Thymus (tissue), 11 donors: ENCODE data around the gene RRAS. TPM values are rescaled to one million over a fixed set of nuclear protein-coding genes. Genes with fewer than 3 reads are reported as not detected.
A peak's percentile ranks its signal among the peaks of the same experiment; 100 is the strongest.
"Not testable (repeated sequence)": the region's sequence is repeated elsewhere in the genome, so short reads cannot be mapped to it uniquely, and the experiment has no call there.

Source experiments
- DNase-seq, 9 donors: peaks; one replicate each; pipeline ENCODE4 v3.0.0-alpha.2; 2013; ENCODE audit warnings: low spot score in 9 of 9, low read depth in 6 of 9, missing footprints in 1 of 9
- H3K27ac ChIP-seq, 2 donors: one replicate each; pipeline ENCODE4 v1.5.1; 2013; ENCODE audit warnings: control low read depth in 1 of 2, low read depth in 1 of 2, low read length in 1 of 2, mild to moderate bottlenecking in 1 of 2, moderate library complexity in 1 of 2
- H3K27me3 ChIP-seq, 2 donors: one replicate each; pipeline ENCODE4 v1.5.1; 2013; ENCODE audit warnings: low read length in 1 of 2; ENCODE audit not compliant: control insufficient read depth in 2 of 2, insufficient read depth in 1 of 2
- H3K36me3 ChIP-seq, 2 donors: one replicate each; pipeline ENCODE4 v1.5.1; 2013; ENCODE audit warnings: low read length in 1 of 2, mild to moderate bottlenecking in 1 of 2, moderate library complexity in 1 of 2; ENCODE audit not compliant: control insufficient read depth in 2 of 2, insufficient read depth in 2 of 2
- H3K4me1 ChIP-seq, 2 donors: one replicate each; pipeline ENCODE4 v1.5.1; 2013; ENCODE audit warnings: low read length in 2 of 2; ENCODE audit not compliant: control insufficient read depth in 2 of 2, insufficient read depth in 2 of 2
- H3K4me3 ChIP-seq, 2 donors: one replicate each; pipeline ENCODE4 v1.5.1; 2013; ENCODE audit warnings: low read length in 2 of 2, control low read depth in 1 of 2, mild to moderate bottlenecking in 1 of 2
- H3K9me3 ChIP-seq, 2 donors: one replicate each; pipeline ENCODE4 v1.5.1; 2013; ENCODE audit warnings: low read length in 1 of 2, mild to moderate bottlenecking in 1 of 2; ENCODE audit not compliant: control insufficient read depth in 2 of 2, insufficient read depth in 1 of 2
- WGBS: extraction: QIAGEN DNeasy Blood & Tissue Kit; methylation state at CpG from one replicate; pipeline ENCODE4 v1.1.7; 2013; 5-methylcytosine and 5-hydroxymethylcytosine counted together
- polyA plus RNA-seq: library from polyadenylated mRNA; stranded (reverse); fragments of 200-250 nt; gene quantifications from one replicate; pipeline ENCODE4 v1.2.3, GENCODE V29; 2013
- total RNA-seq: library from RNA; stranded (reverse); fragments of 120-200 nt; gene quantifications from one replicate; pipeline ENCODE4 v1.2.4, GENCODE V29; 2013
- donor health status: healthy.

RRAS gene
- total and polyA plus RNA-seq, 2 donors: 12.7 to 60.9 TPM

GRCh38 chr19:49639401-49640112 is 386 bp downstream of the RRAS start:
- Histone ChIP-seq H3K9me3 (no peaks in the 10 kb centered on the region), H3K27ac (peak overlapping the region; percentile 19 to 62), H3K4me3 (peak overlapping the region; percentile 57 to 66), H3K27me3 (peaks cover 7 to 51% of the 10 kb centered on the region in 2 donors), H3K4me1 (peaks cover 16 to 51% of the 10 kb centered on the region in 2 donors), H3K36me3 (peaks cover 0 to 3% of the 10 kb centered on the region in 2 donors)
- 5% methylated on average over 31 of the region's 31 CpGs for WGBS
- DNase-seq: peak in 2 of 9 donors; percentile 14 to 15

- H3K36me3 ChIP-seq: no peaks in the 10 kb centered on the region
- peak overlapping the region in 1 of 2 donors; percentile 64 for H3K27ac ChIP-seq
- H3K4me1 ChIP-seq: peaks cover 12 to 43% of the 10 kb centered on the region in 2 donors
- H3K9me3 ChIP-seq: no peaks in the 10 kb centered on the region
- WGBS: 21% methylated on average over 19 of the region's 19 CpGs
- peaks cover 7 to 51% of the 10 kb centered on the region in 2 donors for H3K27me3 ChIP-seq
- no peak for DNase-seq
- no peak overlapping the region for H3K4me3 ChIP-seq
These were observed 1.9 kb downstream of the RRAS start for GRCh38 chr19:49637821-49638738.

GRCh38 chr19:49636233-49636932 is 3.6 kb downstream of the RRAS start:
- H3K36me3 ChIP-seq: no peaks in the 10 kb centered on the region
- no peak overlapping the region for H3K4me3 ChIP-seq
- DNase-seq: no peak
- H3K4me1 ChIP-seq: peaks cover 5 to 33% of the 10 kb centered on the region in 2 donors
- H3K27me3 ChIP-seq: peaks cover 7 to 51% of the 10 kb centered on the region in 2 donors
- H3K27ac ChIP-seq: peak overlapping the region in 1 of 2 donors; percentile 26
- WGBS: 88% methylated on average over 30 of the region's 30 CpGs
- H3K9me3 ChIP-seq: no peaks in the 10 kb centered on the region

- H3K4me1 ChIP-seq: peaks cover under 1 to 26% of the 10 kb centered on the region in 2 donors
- H3K4me3 ChIP-seq: no peak overlapping the region
- 81% methylated on average over 24 of the region's 24 CpGs for WGBS
- no peaks in the 10 kb centered on the region for H3K36me3 ChIP-seq
- peak overlapping the region; percentile 15 to 46 for H3K27ac ChIP-seq
- peaks cover 7 to 51% of the 10 kb centered on the region in 2 donors for H3K27me3 ChIP-seq
- no peaks in the 10 kb centered on the region for H3K9me3 ChIP-seq
- DNase-seq: peak in 1 of 9 donors; percentile 24
These were observed 4.3 kb downstream of the RRAS start for GRCh38 chr19:49635530-49636232.

- not testable (repeated sequence) for H3K36me3 ChIP-seq, H3K4me1 ChIP-seq, H3K9me3 ChIP-seq, H3K4me3 ChIP-seq, H3K27ac ChIP-seq, DNase-seq
- peaks cover 2 to 35% of the 10 kb centered on the region in 2 donors for H3K27me3 ChIP-seq
- WGBS: 95% methylated on average over 9 of the region's 9 CpGs
These were observed 6.7 kb downstream of the RRAS start for GRCh38 chr19:49633273-49633672.

- no peak overlapping the region for H3K27ac ChIP-seq
These were observed 7.4 kb downstream of the RRAS start for GRCh38 chr19:49632576-49632975.

GRCh38 chr19:49631610-49632192 is 8.2 kb downstream of the RRAS start:
- Histone ChIP-seq H3K4me3 (no peak overlapping the region), H3K4me1 (peaks cover 0 to 7% of the 10 kb centered on the region in 2 donors), H3K36me3 (peaks cover 12 to 16% of the 10 kb centered on the region in 2 donors), H3K27ac (no peak overlapping the region), H3K27me3 (peaks cover 0 to 21% of the 10 kb centered on the region in 2 donors), H3K9me3 (no peaks in the 10 kb centered on the region)
- WGBS: 97% methylated on average over 19 of the region's 19 CpGs
- no peak for DNase-seq

More at GRCh38 chr19:49632576-49632975, 7.4 kb downstream of the RRAS start:
- no peak overlapping the region for H3K4me3 ChIP-seq
- H3K27me3 ChIP-seq: peaks cover 0 to 29% of the 10 kb centered on the region in 2 donors
- 98% methylated on average over 5 of the region's 5 CpGs for WGBS
- peaks cover 0 to 7% of the 10 kb centered on the region in 2 donors for H3K4me1 ChIP-seq
- no peaks in the 10 kb centered on the region for H3K9me3 ChIP-seq
- no peak for DNase-seq
- peaks cover 4 to 7% of the 10 kb centered on the region in 2 donors for H3K36me3 ChIP-seq

GRCh38 chr19:49631014-49631588 is 8.8 kb downstream of the RRAS start:
- H3K4me3 ChIP-seq: no peak overlapping the region
- DNase-seq: no peak
- peaks cover 18 to 22% of the 10 kb centered on the region in 2 donors for H3K36me3 ChIP-seq
- no peak overlapping the region for H3K27ac ChIP-seq
- WGBS: 80% methylated on average over 9 of the region's 9 CpGs
- peaks cover 0 to 15% of the 10 kb centered on the region in 2 donors for H3K27me3 ChIP-seq
- no peaks in the 10 kb centered on the region for H3K9me3 ChIP-seq
- peaks cover 0 to 7% of the 10 kb centered on the region in 2 donors for H3K4me1 ChIP-seq
